NCI-H82 (cell line): ENCODE measurements around the gene RRAGA.
"Not testable (repeated sequence)": the region's sequence is repeated elsewhere in the genome, so short reads cannot be mapped to it uniquely, and the experiment has no call there.

Experiments
- DNase-seq: peaks from one replicate; lab custom pipeline; 2025; lab: John Stamatoyannopoulos, UW

RRAGA gene

GRCh38 chr9:19087106-19088000 is 38.1 kb downstream of the RRAGA start:
- no peak for DNase-seq

GRCh38 chr9:19097431-19097830 is 48.2 kb downstream of the RRAGA start:
- DNase-seq, result not testable (repeated sequence)
